ENCODE results near the gene ASH1L.
A peak's percentile ranks its signal among the peaks of the same experiment; 100 is the strongest.
"Not testable (repeated sequence)": the region's sequence is repeated elsewhere in the genome, so short reads cannot be mapped to it uniquely, and the experiment has no call there.

ASH1L gene, protein sequence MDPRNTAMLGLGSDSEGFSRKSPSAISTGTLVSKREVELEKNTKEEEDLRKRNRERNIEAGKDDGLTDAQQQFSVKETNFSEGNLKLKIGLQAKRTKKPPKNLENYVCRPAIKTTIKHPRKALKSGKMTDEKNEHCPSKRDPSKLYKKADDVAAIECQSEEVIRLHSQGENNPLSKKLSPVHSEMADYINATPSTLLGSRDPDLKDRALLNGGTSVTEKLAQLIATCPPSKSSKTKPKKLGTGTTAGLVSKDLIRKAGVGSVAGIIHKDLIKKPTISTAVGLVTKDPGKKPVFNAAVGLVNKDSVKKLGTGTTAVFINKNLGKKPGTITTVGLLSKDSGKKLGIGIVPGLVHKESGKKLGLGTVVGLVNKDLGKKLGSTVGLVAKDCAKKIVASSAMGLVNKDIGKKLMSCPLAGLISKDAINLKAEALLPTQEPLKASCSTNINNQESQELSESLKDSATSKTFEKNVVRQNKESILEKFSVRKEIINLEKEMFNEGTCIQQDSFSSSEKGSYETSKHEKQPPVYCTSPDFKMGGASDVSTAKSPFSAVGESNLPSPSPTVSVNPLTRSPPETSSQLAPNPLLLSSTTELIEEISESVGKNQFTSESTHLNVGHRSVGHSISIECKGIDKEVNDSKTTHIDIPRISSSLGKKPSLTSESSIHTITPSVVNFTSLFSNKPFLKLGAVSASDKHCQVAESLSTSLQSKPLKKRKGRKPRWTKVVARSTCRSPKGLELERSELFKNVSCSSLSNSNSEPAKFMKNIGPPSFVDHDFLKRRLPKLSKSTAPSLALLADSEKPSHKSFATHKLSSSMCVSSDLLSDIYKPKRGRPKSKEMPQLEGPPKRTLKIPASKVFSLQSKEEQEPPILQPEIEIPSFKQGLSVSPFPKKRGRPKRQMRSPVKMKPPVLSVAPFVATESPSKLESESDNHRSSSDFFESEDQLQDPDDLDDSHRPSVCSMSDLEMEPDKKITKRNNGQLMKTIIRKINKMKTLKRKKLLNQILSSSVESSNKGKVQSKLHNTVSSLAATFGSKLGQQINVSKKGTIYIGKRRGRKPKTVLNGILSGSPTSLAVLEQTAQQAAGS (N-terminal part only)

DNA sequence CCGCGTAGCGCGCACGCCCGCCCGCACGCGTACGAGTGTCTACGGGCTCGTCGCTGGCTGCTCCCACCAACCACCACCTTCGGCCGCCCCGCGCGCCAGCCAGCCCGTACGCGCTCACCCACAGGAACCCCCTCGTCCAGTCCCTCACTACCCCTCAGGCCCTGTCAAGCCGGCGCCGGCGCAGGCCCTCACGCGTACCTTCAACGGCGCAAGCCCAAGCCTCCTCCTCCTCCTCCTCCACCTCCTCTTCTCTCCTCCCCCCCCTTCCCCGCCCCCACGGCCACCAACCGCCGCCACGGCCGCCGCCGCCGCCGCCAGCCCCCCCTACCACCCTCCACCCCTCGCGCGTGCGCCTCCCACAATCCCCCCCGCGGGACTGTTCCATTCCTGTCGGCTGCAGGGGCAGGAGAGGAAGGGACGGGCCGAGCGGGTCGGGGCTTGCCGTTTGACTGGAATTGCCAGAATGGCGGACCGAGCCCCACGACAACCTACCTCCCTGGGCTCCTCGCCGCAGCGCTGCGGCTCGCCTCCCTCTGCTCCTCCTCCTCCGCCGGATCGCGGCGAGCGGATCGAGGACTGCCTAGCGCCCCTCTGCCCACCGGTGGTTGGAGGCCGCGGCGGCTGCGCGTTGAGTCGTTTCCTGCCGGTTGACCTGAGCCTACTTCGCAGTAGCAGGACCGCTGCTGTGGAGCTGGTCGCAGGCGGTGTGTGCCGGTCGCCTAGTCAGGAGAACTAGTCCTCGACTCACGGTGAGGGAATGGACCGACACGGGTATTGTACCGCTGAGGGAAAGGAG, at the start of gene ASH1L:
TSS of gene ASH1L (minus strand) at position 223 of the 796 bp plus-strand sequence. CDS start 41,284 bp downstream, outside the sequence.
- peak; percentile 92 for DNase-seq

DNA sequence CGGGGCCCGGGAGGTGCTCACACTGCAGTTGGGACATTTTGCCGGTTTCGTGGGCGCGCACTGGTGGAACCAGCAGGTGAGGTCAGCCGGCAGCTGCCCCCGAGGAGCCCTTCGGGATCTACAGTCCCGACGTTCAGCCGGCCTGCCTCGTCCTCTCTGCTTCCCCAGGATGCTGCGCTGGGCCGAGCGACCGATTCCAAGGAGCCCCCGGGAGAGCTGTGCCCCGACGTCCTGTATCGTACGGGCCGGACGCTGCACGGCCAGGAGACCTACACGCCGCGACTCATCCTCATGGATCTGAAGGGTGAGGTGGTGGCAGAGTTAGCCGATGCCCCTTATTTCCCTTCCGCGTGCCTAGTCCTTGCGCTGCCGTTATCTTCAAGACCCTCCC, 47.6 kb upstream of the ASH1L start:
- not testable (repeated sequence) for DNase-seq

DNA sequence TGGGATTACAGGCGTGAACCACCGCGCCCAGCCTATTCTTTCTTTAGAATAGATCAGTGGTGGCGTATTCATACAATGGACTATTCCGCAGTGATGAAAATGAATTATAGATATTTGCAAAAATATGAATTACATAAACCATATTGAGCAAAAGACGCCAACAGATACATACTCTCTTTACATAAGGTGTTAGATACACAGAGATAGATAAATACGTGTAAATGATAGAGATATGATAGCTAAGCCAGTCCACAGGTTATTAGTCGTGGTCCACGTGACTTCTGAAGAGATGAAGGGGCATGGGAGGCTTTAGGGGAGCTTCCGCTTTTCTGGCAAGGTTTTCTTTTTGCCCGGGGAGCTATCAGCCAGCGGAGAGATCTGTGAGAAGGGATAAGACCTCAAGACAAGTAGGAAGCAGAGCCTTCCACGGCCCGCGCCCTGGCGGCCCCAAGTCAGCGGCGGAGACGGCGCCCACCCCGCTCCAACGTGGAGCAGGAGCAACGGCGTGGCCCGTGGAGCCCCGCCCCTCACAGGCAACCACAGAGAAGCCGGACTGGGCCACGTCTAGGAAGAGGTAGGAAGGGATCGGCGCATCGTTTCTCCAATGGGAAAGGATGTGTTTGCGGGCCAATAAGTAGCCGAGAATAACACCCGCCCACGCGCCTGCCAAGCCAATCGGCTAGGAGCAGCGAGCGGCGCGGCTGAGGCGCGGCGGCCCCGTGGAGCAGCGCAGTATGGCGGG, 47.1 kb upstream of the ASH1L start, which contains the start of gene MSTO1:
TSS of gene MSTO1 (plus strand) at position 704 of the 742 bp plus-strand sequence. CDS start at position 735, 31 bp downstream.
- peak; percentile 98 for DNase-seq

DNA sequence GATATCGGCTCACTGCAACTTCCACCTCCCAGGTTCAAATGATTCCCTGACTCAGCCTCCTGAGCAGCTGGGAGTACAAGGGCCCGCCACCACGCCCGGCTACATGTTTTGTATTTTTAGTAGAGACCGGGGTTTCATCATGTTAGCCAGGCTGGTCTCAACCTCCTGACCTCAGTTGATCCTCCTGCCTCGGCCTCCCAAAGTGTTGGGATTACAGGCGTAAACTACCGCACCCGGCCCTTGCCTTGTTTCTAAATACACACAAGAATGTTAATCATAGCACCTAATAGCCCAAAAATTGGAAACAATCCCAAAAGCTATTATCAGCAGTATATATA, 46.3 kb upstream of the ASH1L start:
- DNase-seq: no peak

DNA sequence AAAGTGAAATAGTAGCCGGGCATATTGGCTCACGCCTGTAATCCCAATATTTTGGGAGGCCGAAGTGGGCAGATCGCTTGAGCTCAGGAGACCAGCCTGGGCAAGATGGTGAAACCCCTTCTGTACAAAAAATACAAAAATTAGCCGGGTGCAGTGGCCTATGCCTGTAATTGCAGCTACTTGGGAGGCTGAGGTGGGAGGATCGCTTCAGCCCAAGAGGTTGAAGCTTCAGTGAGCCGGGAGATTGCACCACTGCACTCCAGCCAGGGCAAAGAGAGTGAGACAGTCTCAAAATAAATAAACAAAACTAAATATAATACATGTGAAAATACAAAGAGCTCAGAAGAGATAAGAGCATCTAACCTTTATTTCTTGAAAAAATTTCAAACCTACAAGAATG, 45.1 kb upstream of the ASH1L start:
- no peak for DNase-seq

DNA sequence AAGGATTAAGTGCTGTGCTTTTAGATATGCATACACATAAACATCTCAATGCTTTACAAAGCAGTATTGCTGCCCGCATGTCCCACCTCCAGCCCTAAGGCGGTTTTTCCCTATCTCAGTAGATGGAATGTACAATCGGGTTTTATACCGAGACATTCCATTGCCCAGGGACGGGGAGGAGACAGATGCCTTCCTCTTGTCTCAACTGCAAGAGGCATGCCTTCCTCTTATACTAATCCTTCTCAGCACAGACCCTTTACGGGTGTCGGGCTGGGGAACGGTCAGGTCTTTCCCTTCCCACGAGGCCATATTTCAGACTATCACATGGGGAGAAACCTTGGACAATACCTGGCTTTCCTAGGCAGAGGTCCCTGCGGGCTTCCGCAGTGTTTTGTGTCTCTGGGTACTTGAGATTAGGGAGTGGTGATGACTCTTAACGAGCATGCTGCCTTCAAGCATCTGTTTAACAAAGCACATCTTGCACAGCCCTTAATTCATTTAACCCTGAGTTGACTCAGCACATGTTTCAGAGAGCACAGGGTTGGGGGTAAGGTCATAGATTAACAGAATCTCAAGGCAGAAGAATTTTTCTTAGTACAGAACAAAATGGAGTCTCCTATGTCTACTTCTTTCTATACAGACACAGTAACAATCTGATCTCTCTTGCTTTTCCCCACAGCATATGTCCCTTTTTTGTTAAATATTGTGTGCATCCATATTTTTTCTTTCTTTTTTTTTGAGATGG, 37.4 kb upstream of the ASH1L start:
- not testable (repeated sequence) for DNase-seq

DNA sequence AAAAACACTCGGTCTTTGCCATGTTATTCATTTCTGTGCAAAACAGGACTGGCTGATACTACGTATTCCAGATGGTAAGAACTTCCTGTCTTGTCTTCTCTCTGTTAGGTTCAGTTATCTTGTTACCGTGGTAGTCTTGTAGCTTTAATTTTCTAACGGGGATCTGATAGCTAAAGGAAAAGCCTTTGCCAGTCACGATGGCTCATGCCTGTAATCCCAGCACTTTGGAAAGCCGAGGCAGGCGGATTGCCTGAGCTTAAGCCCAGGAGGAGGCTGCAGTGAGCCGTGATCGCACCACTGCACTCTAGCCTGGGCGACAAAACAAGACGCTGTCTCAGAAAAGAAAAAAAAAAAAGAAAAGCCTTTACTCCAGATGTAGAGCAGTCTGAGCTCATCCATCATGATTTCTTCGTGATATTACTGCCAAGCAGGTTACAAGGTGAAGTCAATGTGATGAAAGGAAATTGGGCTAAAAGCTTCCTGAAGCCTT, 36.3 kb upstream of the ASH1L start:
- DNase-seq: peak; percentile 47

DNA sequence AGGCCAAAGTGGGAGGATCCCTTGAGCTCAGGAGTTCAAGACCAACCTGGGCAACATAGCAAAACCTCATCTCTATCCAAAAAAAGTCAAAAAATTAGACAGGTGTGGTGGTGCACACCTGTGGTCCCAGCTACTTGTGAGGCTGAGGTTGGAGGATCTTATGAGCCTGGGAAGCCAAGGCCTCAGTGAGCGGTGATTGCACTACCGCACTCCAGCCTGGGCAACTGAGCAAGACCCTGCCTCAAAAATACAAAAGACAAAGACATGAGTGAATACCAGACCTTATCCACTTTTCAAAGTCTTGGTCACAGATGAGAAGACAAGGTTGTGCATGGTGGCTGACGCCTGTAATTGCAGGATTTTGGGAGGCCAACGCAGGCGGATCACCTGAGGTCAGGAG, 34.3 kb upstream of the ASH1L start:
- DNase-seq: no peak

DNA sequence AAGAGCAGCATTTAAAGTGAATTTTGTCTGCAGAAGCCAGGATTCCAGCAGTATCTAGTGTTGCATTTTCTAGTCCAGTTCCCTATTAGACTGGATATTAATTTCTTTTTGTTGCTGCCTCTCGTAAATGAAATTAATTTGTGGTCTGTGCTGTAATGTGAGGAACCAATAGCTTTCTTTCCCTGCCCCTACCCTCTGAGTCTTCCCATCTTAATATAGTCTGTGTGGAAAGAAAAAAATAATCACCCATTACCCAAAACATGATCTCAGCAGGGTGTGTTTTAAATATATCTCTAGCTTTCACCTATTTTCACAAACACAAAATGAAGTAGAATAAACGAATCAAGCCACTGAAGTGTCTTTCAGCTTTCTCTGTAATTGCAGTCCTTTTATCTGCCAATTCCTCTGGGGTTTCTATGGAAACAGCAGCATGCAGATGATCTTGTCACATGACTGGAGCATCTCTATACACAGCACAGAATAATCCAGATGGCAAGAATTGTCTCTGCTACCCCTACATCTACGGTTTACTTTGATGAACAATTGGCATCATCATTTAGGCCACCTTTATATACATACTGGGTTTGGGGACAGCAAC, 33.4 kb upstream of the ASH1L start:
- DNase-seq: not testable (repeated sequence)

DNA sequence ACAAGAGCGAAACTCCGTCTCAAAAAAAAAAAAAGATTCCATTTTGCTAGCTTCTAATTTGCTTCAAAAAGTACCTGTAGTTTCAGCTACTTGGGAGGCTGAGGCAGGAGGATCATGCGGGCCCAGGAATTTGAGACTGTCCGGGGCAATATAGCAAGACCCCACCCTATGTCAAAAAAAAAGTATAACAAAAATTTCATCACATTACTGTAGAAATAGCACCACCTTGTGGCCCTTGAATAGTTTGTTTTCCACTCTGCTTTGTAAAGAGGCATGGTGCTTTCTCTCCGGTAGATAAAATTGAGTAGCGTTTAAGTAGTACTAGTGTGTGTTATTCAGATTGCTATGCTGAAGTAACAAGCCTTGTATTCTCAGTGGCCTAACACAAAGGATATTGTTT, 29.2 kb upstream of the ASH1L start:
- DNase-seq: peak; percentile 61

DNA sequence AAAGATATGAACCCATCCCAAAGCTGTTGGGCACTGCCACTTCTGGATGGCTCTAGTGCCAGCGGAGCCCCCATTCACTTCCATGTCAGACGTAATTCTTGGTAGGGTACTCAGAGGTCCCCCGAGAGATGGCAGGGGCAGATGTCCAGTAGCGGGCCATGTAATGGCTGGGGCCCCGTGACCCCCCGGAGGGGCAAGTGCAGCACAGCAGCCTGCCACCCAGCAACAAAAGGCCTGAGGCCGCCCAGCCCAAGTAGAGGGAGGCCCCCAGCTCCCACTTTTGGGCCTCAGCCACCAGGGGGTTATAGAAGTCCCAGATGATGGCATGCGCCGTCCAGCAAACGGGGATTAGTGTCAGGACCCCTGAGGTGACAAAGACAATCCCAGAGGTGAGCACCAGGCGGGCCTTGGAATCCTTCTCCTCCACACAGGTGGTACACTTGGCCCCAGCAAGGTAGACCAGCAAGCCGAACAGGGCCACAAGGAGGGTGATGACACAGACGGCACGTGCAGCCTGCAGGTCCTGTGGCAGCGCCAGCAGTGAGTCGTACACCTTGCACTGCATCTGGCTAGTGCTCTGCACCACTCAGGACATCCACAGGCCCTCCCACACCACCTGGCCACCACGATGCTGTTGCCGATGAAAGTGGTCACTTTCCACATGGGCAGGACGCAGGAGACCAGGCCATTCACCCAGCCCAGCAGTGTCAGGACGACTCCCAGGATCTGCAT, 28.1 kb upstream of the ASH1L start:
- DNase-seq: not testable (repeated sequence)

DNA sequence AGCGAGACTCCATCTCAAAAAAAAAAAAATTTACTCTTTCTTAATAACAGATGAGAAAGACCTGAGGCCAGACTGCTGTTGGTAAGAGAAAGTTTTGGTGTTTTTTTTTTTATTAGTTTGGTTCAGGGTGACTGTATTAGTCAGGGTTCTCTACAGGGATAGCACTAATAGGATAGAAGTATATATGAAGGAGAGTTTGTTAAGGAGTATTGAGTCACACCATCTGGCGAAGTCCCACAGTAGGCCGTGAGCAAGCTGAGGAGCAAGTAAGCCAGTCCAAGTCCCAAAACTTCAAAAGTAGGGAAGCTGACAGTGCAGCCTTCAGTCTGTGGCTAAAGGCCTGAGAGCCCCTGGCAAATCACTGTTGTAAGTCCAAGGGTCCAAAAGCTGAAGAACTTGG, 26.7 kb upstream of the ASH1L start:
- DNase-seq: not testable (repeated sequence)

DNA sequence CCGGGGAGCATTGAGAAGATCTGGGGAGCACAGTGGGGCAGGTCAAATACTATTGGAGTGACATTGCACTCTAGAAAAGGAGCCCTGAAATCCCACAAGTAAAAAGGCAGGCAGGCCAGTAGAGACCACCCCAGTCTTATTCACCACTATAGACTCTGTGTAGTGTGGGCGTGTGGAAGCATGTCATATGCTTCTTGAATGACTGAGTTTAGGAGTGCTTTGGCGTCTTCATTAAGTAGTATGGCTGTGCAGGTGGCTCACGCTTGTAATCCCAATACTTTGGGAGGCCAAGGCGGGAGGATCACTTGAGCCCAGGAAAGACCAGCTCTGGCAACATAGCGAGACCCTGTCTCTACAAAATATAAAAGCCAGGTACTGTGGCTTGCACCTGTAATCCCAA, 21.2 kb upstream of the ASH1L start:
- not testable (repeated sequence) for DNase-seq

DNA sequence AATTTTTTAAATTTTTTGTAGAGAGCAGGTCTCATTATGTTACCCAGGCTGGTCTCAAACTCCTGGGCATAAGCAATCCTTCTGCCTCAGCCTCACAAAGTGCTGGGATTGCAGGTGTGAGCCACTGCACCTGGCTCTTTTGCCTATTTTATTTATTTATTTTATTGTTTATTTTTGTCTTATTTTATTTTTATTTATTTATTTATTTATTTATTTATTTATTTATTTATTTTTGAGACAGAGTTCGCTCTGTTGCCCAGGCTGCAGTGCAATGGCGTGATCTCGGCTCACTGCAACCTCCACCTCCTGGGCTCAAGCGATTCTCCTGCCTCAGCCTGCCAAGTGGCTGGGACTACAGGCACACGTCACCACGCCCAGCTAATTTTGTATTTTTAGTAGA, 13.0 kb upstream of the ASH1L start:
- DNase-seq: not testable (repeated sequence)

DNA sequence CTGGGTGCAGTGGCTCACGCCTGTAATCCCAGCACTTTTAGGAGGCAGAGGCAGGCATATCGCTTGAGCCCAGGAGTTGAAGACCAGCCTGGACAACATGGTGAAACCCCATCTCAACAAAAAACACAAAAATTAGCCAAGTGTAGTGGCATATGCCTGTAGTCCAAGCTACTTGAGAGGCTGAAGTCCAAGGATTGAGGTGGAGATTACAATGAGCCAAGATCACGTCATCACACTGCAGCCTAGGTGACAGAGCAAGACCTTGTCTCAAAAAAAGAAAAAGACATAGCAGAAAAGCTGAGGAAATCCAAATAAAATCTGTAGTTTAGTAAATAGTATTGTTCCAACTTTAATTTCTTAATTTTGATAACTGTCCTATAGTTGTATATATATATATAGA, 11.5 kb upstream of the ASH1L start:
- DNase-seq: no peak

DNA sequence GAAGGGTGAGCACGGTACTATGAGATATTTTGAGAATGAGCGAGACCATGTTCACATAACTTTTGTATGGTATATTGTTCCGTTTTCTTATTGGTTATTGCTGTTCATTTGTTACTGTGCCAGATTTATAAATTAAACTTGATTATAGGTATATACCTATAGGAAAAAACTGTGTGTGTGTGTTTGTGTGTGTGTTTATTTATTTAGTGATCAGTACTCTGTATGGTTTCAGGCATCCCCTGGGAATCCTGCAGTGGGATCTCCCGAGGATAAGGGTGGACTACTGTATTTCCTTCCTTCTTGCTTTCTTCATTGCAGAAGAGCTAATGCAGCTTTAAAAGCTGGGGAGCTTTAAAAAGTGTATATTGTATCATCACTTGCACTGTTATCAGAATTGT, 8.0 kb upstream of the ASH1L start:
- DNase-seq: no peak

DNA sequence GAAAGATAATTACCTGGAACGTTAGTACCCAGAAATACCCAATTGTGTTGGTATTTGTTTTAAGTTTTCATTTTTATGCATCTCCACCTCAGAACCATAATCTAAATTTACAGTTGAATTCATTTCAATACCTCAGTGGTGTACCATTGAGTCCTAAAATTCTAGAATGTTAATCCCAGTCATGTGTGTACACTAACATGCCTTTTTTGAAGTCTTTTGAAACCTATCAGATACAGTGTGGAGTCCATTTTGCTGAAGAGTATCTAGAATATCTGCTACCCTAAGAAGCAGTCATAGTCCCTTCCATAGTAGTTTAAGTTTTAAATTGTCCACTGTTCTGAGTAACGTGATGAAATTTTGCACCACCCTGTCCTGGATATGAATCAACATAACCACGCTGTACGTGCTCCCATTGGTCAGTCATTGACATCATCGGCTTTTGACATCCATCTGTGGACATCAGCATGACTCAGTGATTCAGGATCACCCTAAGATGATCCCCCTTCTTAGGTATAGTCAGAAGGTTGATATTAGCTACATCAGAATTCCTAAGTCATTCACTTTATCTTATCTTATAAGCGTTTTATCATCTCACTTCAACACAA, 7.5 kb upstream of the ASH1L start:
- DNase-seq: peak; percentile 34

DNA sequence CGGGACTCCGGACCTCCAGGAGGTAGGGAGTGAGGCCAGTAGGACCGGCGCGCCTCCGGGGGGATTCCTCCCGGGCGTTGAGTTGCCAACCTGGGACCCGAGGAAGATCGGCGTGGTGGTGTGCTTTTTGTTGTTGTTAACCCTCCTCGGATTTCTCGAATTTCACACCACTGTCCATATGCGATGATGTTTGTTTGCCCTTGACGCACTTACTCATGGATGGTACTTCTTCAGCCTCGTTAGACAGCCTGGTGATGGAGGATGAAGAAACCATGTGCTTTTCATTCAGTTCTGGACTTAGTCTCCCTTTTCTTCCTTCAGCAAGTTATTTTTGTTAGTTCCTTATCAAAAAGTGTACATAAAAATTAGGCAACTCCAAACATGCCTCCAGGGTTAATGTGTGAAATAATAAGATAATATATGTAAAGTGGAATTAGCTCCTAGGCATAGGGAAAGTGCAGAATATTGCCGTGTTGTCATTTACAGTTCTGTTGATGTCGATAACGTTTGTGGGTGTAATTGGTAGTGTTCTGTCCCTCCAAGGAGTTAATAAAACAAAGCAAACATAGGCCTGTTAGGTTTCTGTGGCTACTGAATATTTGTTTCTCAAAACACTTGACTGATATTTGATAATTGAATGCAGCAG, 897 bp upstream of the ASH1L start:
- DNase-seq: not testable (repeated sequence)

Data from EL (cell line).